Hematopoietic multipotent progenitor cell (in vitro differentiated cells): ENCODE measurements around the gene RXRG. TPM values are rescaled to one million over a fixed set of nuclear protein-coding genes. Genes with fewer than 3 reads are reported as not detected.

ENCODE experiments used
- total RNA-seq: library from RNA; depleted of rRNA; stranded (reverse); fragments of >200 nt; gene quantifications from one replicate; pipeline ENCODE4 v1.2.3, GENCODE V29; 2012

The RXRG gene
- total RNA-seq, 1 donor = not detected

Other genes with a start within 250 kb of the RXRG start
- not detected for gene LMX1A, start 88.4 kb downstream of the RXRG start, total RNA-seq
- not detected for gene LRRC52, start 98.9 kb upstream of the RXRG start, total RNA-seq
- 71.1 TPM for gene MGST3, start 186.1 kb upstream of the RXRG start, total RNA-seq